Measurements from ENCODE around the gene RNF217.

The RNF217 gene

GRCh38 chr6:125001684-125002405 is 39.6 kb downstream of the RNF217 start:
- peak overlapping the region; percentile 8 for H3K4me3 ChIP-seq (ENCODE audit: low read depth, low read length)
- in situ Hi-C loops (cut with HindIII; ENCODE audit: low sequenced_read_pairs): no loop called here
- peak; percentile 43 for DNase-seq (ENCODE audit: low read depth, low spot score)
- TF ChIP-seq, protein P1, sequence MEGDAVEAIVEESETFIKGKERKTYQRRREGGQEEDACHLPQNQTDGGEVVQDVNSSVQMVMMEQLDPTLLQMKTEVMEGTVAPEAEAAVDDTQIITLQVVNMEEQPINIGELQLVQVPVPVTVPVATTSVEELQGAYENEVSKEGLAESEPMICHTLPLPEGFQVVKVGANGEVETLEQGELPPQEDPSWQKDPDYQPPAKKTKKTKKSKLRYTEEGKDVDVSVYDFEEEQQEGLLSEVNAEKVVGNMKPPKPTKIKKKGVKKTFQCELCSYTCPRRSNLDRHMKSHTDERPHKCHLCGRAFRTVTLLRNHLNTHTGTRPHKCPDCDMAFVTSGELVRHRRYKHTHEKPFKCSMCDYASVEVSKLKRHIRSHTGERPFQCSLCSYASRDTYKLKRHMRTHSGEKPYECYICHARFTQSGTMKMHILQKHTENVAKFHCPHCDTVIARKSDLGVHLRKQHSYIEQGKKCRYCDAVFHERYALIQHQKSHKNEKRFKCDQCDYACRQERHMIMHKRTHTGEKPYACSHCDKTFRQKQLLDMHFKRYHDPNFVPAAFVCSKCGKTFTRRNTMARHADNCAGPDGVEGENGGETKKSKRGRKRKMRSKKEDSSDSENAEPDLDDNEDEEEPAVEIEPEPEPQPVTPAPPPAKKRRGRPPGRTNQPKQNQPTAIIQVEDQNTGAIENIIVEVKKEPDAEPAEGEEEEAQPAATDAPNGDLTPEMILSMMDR (IDR thresholded peaks at IDR 0.05; ENCODE audit: low read depth, low read length): no peak

- TF ChIP-seq, protein P1 (IDR thresholded peaks at IDR 0.05; ENCODE audit: low read depth, low read length): no peak
- in situ Hi-C loops (cut with HindIII; ENCODE audit: low sequenced_read_pairs): no loop called here
- DNase-seq (ENCODE audit: low read depth, low spot score): no peak
- peak overlapping the region; percentile 8 for H3K4me3 ChIP-seq (ENCODE audit: low read depth, low read length)
Measured at GRCh38 chr6:125002406-125002741, 40.1 kb downstream of the RNF217 start.

- in situ Hi-C loops (cut with HindIII; ENCODE audit: low sequenced_read_pairs): no loop called here
- DNase-seq (ENCODE audit: low read depth, low spot score): no peak
- TF ChIP-seq, protein P1 (IDR thresholded peaks at IDR 0.05; ENCODE audit: low read depth, low read length): no peak
- H3K4me3 ChIP-seq (ENCODE audit: low read depth, low read length): no peak overlapping the region
Measured at GRCh38 chr6:125003070-125003469, 40.8 kb downstream of the RNF217 start.

GRCh38 chr6:125004198-125004597 is 42.0 kb downstream of the RNF217 start:
- in situ Hi-C loops (cut with HindIII; ENCODE audit: low sequenced_read_pairs): no loop called here
- TF ChIP-seq, protein P1 (IDR thresholded peaks at IDR 0.05; ENCODE audit: low read depth, low read length): no peak
- no peak for DNase-seq (ENCODE audit: low read depth, low spot score)
- H3K4me3 ChIP-seq (ENCODE audit: low read depth, low read length): no peak overlapping the region

DNA sequence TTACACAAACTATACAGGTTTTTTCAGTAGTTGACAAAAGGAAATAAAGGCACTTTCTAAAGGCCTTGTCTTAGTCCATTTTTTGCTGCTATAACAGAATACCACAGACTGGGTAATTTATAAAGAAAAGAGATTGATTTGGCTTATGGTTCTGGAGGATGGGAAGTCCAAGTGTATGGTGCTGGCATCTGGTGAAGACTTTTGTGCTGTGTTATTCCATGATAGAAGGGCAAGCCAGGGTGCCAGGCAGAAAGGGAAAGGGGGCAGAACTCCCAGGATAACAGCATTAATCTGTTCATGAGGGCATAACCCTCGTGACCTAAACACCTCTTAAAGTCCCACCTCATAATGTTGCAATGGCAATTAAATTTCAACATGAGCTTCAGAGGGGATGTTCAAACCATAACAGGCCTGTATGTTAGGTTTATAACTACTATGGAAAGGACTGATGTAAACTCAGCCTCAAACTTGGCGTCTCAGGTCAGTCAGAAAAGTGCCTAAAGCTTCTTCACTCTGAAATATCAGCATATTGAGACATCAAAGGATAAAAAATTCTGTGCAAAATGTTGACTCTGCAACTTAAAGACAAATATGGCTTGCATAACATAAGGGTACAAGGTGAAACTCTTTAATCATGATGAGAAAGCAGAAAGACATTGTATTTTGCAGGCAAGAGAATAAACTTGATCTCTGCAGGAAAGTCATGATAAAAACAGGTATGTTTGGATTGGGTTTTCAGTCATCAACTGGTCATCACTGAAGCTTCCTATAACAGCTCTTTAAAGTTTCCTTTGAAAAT is 42.8 kb downstream of the RNF217 start:
- TF ChIP-seq, protein P1 (IDR thresholded peaks at IDR 0.05; ENCODE audit: low read depth, low read length): no peak
- in situ Hi-C loops (cut with HindIII; ENCODE audit: low sequenced_read_pairs): no loop called here
- no peak overlapping the region for H3K4me3 ChIP-seq (ENCODE audit: low read depth, low read length)
- DNase-seq (ENCODE audit: low read depth, low spot score): no peak

DNA sequence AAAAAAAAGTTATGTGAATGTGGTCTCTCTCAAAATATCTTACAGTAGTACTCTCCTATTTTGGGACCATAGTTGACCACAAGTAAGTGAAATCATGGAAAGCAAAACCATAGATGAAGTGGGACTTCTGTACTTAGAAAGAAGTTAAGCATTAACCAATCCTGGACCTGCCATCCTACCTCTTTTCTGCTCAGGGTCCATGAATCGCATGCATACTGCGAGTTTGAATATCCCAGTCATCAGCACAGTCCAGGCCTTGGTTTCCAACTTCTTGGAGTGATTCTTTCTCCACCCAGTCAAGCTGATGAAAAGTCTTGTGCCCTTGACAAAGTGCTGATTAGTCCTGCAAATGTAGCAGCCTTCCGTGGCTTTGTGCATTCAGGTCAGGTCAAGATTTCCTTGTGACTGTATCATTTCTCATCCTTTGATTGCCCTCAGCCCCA is 46.0 kb downstream of the RNF217 start:
- in situ Hi-C loops (cut with HindIII; ENCODE audit: low sequenced_read_pairs): no loop called here
- peak; percentile 44 for DNase-seq (ENCODE audit: low read depth, low spot score)
- TF ChIP-seq, protein P1 (IDR thresholded peaks at IDR 0.05; ENCODE audit: low read depth, low read length): no peak
- H3K4me3 ChIP-seq (ENCODE audit: low read depth, low read length): no peak overlapping the region
